Fibroblast of villous mesenchyme (primary cell): Measurements from ENCODE around the gene DISC1. TPM values are rescaled to one million over a fixed set of nuclear protein-coding genes. Genes with fewer than 3 reads are reported as not detected.
A peak's percentile ranks its signal among the peaks of the same experiment; 100 is the strongest.

ENCODE experiments used
- DNase-seq: peaks from one replicate; pipeline ENCODE4 v3.0.0-alpha.2; 2010; ENCODE audit warnings: low read depth
- H3K4me3 ChIP-seq: 2 replicates; pipeline ENCODE4 v1.5.1; 2011; ENCODE audit warnings: low read depth, mild to moderate bottlenecking, low read length
- total RNA-seq: library from RNA; depleted of rRNA; stranded (reverse); fragments of >200 nt; gene quantifications from 2 replicates; pipeline ENCODE4 v1.2.3, GENCODE V29; 2012
- TF ChIP-seq, protein P1 (sequence below): IDR thresholded peaks from 2 replicates; pipeline ENCODE4 v1.5.1; 2012; ENCODE audit warnings: low read depth, mild to moderate bottlenecking, low read length; ENCODE audit not compliant: insufficient read depth

Gene DISC1
- total RNA-seq, 1 donor, result 9.9 TPM

- no peak for DNase-seq
These were observed 305.4 kb downstream of the DISC1 start for GRCh38 chr1:231931846-231932454.

GRCh38 chr1:231933711-231934626 lies 307.4 kb downstream of the DISC1 start:
- no peak overlapping the region for H3K4me3 ChIP-seq
- TF ChIP-seq, protein P1, sequence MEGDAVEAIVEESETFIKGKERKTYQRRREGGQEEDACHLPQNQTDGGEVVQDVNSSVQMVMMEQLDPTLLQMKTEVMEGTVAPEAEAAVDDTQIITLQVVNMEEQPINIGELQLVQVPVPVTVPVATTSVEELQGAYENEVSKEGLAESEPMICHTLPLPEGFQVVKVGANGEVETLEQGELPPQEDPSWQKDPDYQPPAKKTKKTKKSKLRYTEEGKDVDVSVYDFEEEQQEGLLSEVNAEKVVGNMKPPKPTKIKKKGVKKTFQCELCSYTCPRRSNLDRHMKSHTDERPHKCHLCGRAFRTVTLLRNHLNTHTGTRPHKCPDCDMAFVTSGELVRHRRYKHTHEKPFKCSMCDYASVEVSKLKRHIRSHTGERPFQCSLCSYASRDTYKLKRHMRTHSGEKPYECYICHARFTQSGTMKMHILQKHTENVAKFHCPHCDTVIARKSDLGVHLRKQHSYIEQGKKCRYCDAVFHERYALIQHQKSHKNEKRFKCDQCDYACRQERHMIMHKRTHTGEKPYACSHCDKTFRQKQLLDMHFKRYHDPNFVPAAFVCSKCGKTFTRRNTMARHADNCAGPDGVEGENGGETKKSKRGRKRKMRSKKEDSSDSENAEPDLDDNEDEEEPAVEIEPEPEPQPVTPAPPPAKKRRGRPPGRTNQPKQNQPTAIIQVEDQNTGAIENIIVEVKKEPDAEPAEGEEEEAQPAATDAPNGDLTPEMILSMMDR, result no peak
- peak; percentile 85 for DNase-seq

More at GRCh38 chr1:231931846-231932454, 305.4 kb downstream of the DISC1 start:
- TF ChIP-seq, protein P1, result peak; percentile 65
- no peak overlapping the region for H3K4me3 ChIP-seq

DNA sequence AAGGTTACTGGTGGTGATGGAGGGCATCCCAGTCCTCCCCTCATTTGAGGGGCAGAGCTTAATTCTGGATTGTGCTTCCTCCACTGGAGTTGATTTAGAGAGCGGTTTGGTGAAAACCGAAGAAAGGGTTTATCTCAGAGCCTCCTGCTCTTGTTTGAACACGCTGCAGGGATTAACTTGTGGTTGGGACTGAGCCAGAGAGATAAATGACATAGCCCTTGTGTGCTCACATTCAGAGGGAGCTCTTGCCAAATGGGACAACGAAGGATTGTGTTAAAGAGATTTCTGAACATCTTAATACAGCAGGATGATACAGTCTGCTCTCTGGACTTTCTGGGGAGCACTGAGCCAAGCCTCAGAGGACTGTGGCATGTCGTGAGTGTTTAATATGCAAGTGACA lies 308.2 kb downstream of the DISC1 start:
- TF ChIP-seq, protein P1, result no peak
- H3K4me3 ChIP-seq, result no peak overlapping the region
- DNase-seq, result peak; percentile 92

- H3K4me3 ChIP-seq, result no peak overlapping the region
- TF ChIP-seq, protein P1, result no peak
These were observed 309.3 kb downstream of the DISC1 start for GRCh38 chr1:231935856-231936255.

DNA sequence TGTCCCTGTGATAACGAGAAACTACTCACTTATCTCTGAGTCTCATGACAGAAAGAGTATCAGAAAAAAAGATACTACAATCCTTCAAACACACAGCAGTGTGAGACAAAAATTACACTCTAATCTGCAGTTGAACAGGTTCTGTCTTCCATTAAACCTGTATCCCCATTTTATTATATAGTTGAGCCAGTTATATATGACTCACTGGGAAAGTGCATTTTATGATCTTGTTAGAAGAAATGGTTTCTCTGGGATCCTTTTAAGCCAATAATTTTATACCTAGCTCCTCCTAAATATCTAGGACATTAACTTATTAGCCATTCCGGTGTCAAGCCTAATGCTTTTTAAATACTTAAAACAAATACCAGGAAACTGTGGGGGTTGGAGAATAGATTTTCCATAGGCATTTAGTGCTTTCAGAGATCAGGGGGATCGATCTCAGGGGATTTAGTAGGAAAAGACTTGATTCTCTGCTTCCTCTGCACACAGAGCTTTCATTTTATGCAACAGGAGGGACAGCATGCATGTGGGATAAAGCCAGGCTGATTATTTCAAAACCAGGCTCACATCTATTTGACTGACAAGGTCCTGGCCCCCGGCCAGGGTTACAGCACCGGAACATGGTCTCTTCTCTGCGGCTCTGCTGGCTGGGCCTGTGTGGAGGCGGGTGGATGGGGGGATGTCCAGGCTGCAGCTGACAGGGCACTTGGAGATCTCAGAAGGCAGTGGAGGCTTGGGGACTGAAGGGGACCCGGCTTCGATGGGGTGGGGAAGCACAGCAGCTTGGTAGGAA lies 310.6 kb downstream of the DISC1 start:
- no peak for DNase-seq
- H3K4me3 ChIP-seq, result no peak overlapping the region
- TF ChIP-seq, protein P1, result no peak

More at GRCh38 chr1:231935856-231936255, 309.3 kb downstream of the DISC1 start:
- DNase-seq, result no peak

DNA sequence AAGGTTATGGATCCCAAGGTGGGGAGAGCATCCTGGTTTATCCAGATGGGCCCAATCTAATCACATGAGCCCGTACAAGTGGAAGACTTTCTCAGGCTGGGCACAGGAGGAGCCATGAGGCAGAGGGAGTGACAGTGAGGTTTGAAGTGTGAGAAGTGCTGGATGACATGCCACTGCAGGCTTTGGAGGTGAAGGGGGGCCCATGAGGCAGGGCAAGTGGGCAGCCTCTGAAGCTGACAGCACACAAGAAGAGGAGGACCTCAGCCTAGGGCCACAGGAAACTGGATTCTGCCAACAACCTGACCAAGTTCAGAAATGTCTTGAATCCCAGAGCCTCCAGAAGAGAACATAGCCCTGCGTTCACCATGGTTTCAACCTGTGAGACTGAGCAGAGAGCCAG lies 311.6 kb downstream of the DISC1 start:
- TF ChIP-seq, protein P1, result no peak
- H3K4me3 ChIP-seq, result no peak overlapping the region
- no peak for DNase-seq
